Peyer's patch (tissue), 4 donors: ENCODE results near the gene C16orf95. TPM values are rescaled to one million over a fixed set of nuclear protein-coding genes. Genes with fewer than 3 reads are reported as not detected.
A peak's percentile ranks its signal among the peaks of the same experiment; 100 is the strongest.

Experiments used
- DNase-seq, 3 donors: peaks; one replicate each; pipeline ENCODE4 v3.0.0-alpha.2; 2017 to 2019
- H3K27ac ChIP-seq, 4 donors: fragments of 200-600 bp; sonication (generic); one replicate each; pipeline ENCODE4 v1.5.1; 2016 to 2019
- H3K27me3 ChIP-seq, 2 donors: fragments of 200-600 bp; sonication (generic); one replicate each; pipeline ENCODE4 v1.5.1; 2019
- H3K36me3 ChIP-seq, 3 donors: fragments of 200-600 bp; sonication (generic); one replicate each; pipeline ENCODE4 v1.5.1; 2016 to 2019
- H3K4me1 ChIP-seq, 4 donors: fragments of 200-600 bp; sonication (generic); one replicate each; pipeline ENCODE4 v1.5.1; 2016 to 2019
- H3K4me3 ChIP-seq, 4 donors: fragments of 200-600 bp; sonication (generic); 1 replicate in 3 of 4; 2 replicates in 1 of 4; pipeline ENCODE4 v1.5.1; 2016 to 2019; ENCODE audit warnings: mild to moderate bottlenecking in 1 of 4
- H3K9me3 ChIP-seq, 4 donors: fragments of 200-600 bp; sonication (generic); one replicate each; pipeline ENCODE4 v1.5.1; 2016 to 2019; ENCODE audit warnings: mild to moderate bottlenecking in 1 of 4
- CTCF ChIP-seq, 6 experiments: fragments of 450-650 bp in 4 of 6; fragments of 200-600 bp in 2 of 6; sonication (generic) in 1 of 6; IDR thresholded peaks; one replicate each; pipeline ENCODE4 v1.5.1; 2017 to 2019; ENCODE audit warnings: antibody characterized with exemption in 6 of 6, mild to moderate bottlenecking in 3 of 6, moderate library complexity in 1 of 6
- POLR2A ChIP-seq, 2 donors: fragments of 450-650 bp; IDR thresholded peaks; one replicate each; pipeline ENCODE4 v1.5.1; 2017; ENCODE audit warnings: antibody characterized with exemption in 2 of 2, mild to moderate bottlenecking in 2 of 2, moderate library complexity in 2 of 2
- total RNA-seq, 4 donors: library from RNA; depleted of rRNA; stranded (reverse); fragments of >200 nt; gene quantifications; one replicate each; pipeline ENCODE4 v1.1.0, GENCODE V29; 2016

The C16orf95 gene
- total RNA-seq, 4 donors from 2014 or later: 1.2 TPM; not detected in 3

- H3K27ac ChIP-seq: no peak overlapping the region
- peaks cover 0 to 93% (median 0%) of the 10 kb centered on the region in 3 donors for H3K36me3 ChIP-seq
- no peak for DNase-seq
- no peaks in the 10 kb centered on the region for H3K27me3 ChIP-seq
- no peaks in the 10 kb centered on the region for H3K4me1 ChIP-seq
- no peaks in the 10 kb centered on the region for H3K9me3 ChIP-seq
- TF ChIP-seq CTCF (IDR thresholded peaks at IDR 0.05) (no peak), POLR2A (IDR thresholded peaks at IDR 0.05) (no peak)
- no peak overlapping the region for H3K4me3 ChIP-seq
These were observed 15.9 kb upstream of the C16orf95 start for GRCh38 chr16:87333101-87333500.

GRCh38 chr16:87332150-87332549 lies 15.0 kb upstream of the C16orf95 start:
- Histone ChIP-seq H3K4me3 (no peak overlapping the region), H3K9me3 (no peaks in the 10 kb centered on the region), H3K27me3 (no peaks in the 10 kb centered on the region), H3K36me3 (peaks cover 0 to 98% (median 0%) of the 10 kb centered on the region in 3 donors), H3K27ac (no peak overlapping the region), H3K4me1 (no peaks in the 10 kb centered on the region)
- DNase-seq: no peak
- TF ChIP-seq POLR2A (IDR thresholded peaks at IDR 0.05) (no peak), CTCF (IDR thresholded peaks at IDR 0.05) (no peak)

GRCh38 chr16:87331241-87331801 lies 14.1 kb upstream of the C16orf95 start:
- H3K27me3 ChIP-seq: no peaks in the 10 kb centered on the region
- TF ChIP-seq CTCF (IDR thresholded peaks at IDR 0.05) (no peak), POLR2A (IDR thresholded peaks at IDR 0.05) (no peak)
- H3K9me3 ChIP-seq: no peaks in the 10 kb centered on the region
- peaks cover 0 to 94% (median 0%) of the 10 kb centered on the region in 3 donors for H3K36me3 ChIP-seq
- DNase-seq: peak in 1 of 3 donors; percentile 44
- no peaks in the 10 kb centered on the region for H3K4me1 ChIP-seq
- no peak overlapping the region for H3K4me3 ChIP-seq
- H3K27ac ChIP-seq: no peak overlapping the region

GRCh38 chr16:87330646-87331045 lies 13.5 kb upstream of the C16orf95 start:
- TF ChIP-seq POLR2A (IDR thresholded peaks at IDR 0.05) (no peak), CTCF (IDR thresholded peaks at IDR 0.05) (no peak)
- H3K27me3 ChIP-seq: no peaks in the 10 kb centered on the region
- peaks cover 0 to 87% (median 0%) of the 10 kb centered on the region in 3 donors for H3K36me3 ChIP-seq
- H3K4me3 ChIP-seq: no peak overlapping the region
- H3K9me3 ChIP-seq: no peaks in the 10 kb centered on the region
- H3K27ac ChIP-seq: no peak overlapping the region
- DNase-seq: no peak
- H3K4me1 ChIP-seq: no peaks in the 10 kb centered on the region

- Histone ChIP-seq H3K9me3 (no peaks in the 10 kb centered on the region), H3K27ac (no peak overlapping the region), H3K4me1 (no peaks in the 10 kb centered on the region), H3K36me3 (peaks cover 0 to 83% (median 0%) of the 10 kb centered on the region in 3 donors), H3K4me3 (no peak overlapping the region), H3K27me3 (no peaks in the 10 kb centered on the region)
- peak in 1 of 3 donors; percentile 29 for DNase-seq
- no peak for TF ChIP-seq CTCF (IDR thresholded peaks at IDR 0.05)
- TF ChIP-seq POLR2A (IDR thresholded peaks at IDR 0.05): no peak
These were observed 13.0 kb upstream of the C16orf95 start for GRCh38 chr16:87330257-87330624.
